Psoas muscle (tissue), 8 donors: ENCODE results near the gene ADAMTS18. TPM values are rescaled to one million over a fixed set of nuclear protein-coding genes. Genes with fewer than 3 reads are reported as not detected.

Experiments used
- ATAC-seq, 4 donors: fragments of 200-7000 bp; cut with Tn5 transposase; one replicate each; pipeline ENCODE4 v1.9.1; 2020; ENCODE audit warnings: moderate library complexity in 3 of 4, mild to moderate bottlenecking in 2 of 4
- DNase-seq, 2 donors: peaks; one replicate each; pipeline ENCODE4 v3.0.0-alpha.2; 2020
- H3K27ac ChIP-seq: fragments of 200-600 bp; one replicate; pipeline ENCODE4 v1.8.0; 2022
- H3K27me3 ChIP-seq, 3 donors: fragments of 200-600 bp in 1 of 3; one replicate each; pipeline versions ENCODE4 v1.6.1 to v1.8.0; 2013 to 2022; ENCODE audit warnings: low read length in 2 of 3, mild to moderate bottlenecking in 2 of 3, moderate library complexity in 1 of 3; ENCODE audit not compliant: insufficient read depth in 3 of 3
- H3K36me3 ChIP-seq, 2 donors: fragments of 200-600 bp in 1 of 2; one replicate each; pipeline versions ENCODE4 v1.6.1 to v1.8.0; 2013 to 2022; ENCODE audit warnings: low read depth in 1 of 2, mild to moderate bottlenecking in 1 of 2, moderate library complexity in 1 of 2; ENCODE audit not compliant: insufficient read depth in 1 of 2
- H3K4me1 ChIP-seq: fragments of 200-600 bp; one replicate; pipeline ENCODE4 v1.8.0; 2022
- H3K4me3 ChIP-seq: fragments of 200-600 bp; one replicate; pipeline ENCODE4 v1.8.0; 2022; ENCODE audit warnings: mild to moderate bottlenecking
- H3K9me3 ChIP-seq: fragments of 200-600 bp; one replicate; pipeline ENCODE4 v1.8.0; 2022
- CTCF ChIP-seq: fragments of 200-600 bp; IDR thresholded peaks from one replicate; pipeline ENCODE4 v1.8.0; 2022; ENCODE audit warnings: antibody characterized with exemption
- WGBS, 3 donors: extraction: QIAGEN DNeasy Blood & Tissue Kit; methylation state at CpG; one replicate each; pipeline versions ENCODE4 v1.1.6 to v1.1.7; 2013; 5-methylcytosine and 5-hydroxymethylcytosine counted together
- intact Hi-C, 2 donors: fragments of 100-400 bp; cut with DNase I; formaldehyde crosslinking; loops; one replicate each; pipeline versions ENCODE4 v1.11.0 to v1.14.2; 2022
- polyA plus RNA-seq, 3 donors: library from polyadenylated mRNA; stranded (reverse); fragments of 200-250 nt; gene quantifications; one replicate each; pipeline ENCODE4 v1.2.3, GENCODE V29; 2013
- total RNA-seq, 4 donors: library from RNA; stranded (reverse); fragmentation: NEBNext Ultra II Directional in 2 of 4; extraction: Animal tissue kit (Norgen Biotek cat#: 25700) in 2 of 4; gene quantifications; one replicate each; pipeline versions ENCODE4 v1.2.1 to v1.2.4, GENCODE V29; 2021 to 2023
- donor health status: healthy with polysubstance abuse.
- donor health status: DM: no; HTN: no; CAD: no; lungs with moderate emphysema.
- donor health status: Bipolar disorder and iron deficiency.
- donor health status: healthy.
- donor health status: DM: yes; HTN: yes; CAD: no.
- donor health status: DM: no; HTN: no; CAD: no.
- donor health status: DM: no; HTN: no; CAD: no.
- donor health status: DM: yes; HTN: yes; CAD: no.

The ADAMTS18 gene
- total and polyA plus RNA-seq, 7 donors = 0.01 to 0.28 (median 0.03) TPM; not detected in 4

GRCh38 chr16:77394699-77395098 lies 40.1 kb downstream of the ADAMTS18 start:
- no peak for TF ChIP-seq CTCF
- Histone ChIP-seq H3K27ac (no peak overlapping the region), H3K36me3 (no peaks in the 10 kb centered on the region), H3K4me1 (no peaks in the 10 kb centered on the region), H3K9me3 (no peaks in the 10 kb centered on the region), H3K27me3 (peaks cover 0 to 3% (median 0%) of the 10 kb centered on the region in 3 donors), H3K4me3 (no peak overlapping the region)
- intact Hi-C loops = no loop called here
- 87 to 90% (median 87%) methylated on average over 2 of the region's 2 CpGs for WGBS, 3 donors
- no peak for ATAC-seq
- no peak for DNase-seq

GRCh38 chr16:77393955-77394354 lies 40.9 kb downstream of the ADAMTS18 start:
- WGBS, 3 donors = 60 to 79% (median 73%) methylated on average over 1 of the region's 1 CpG
- intact Hi-C loops = no loop called here
- Histone ChIP-seq H3K4me1 (no peaks in the 10 kb centered on the region), H3K36me3 (no peaks in the 10 kb centered on the region), H3K27ac (no peak overlapping the region), H3K4me3 (no peak overlapping the region), H3K27me3 (peaks cover 0 to 2% (median 0%) of the 10 kb centered on the region in 3 donors), H3K9me3 (no peaks in the 10 kb centered on the region)
- ATAC-seq (no peak), DNase-seq (no peak)
- TF ChIP-seq CTCF = no peak

- 78 to 83% (median 81%) methylated on average over 3 of the region's 3 CpGs for WGBS, 3 donors
- H3K4me3 ChIP-seq = no peak overlapping the region
- no peak for TF ChIP-seq CTCF
- intact Hi-C loops = no loop called here
- ATAC-seq (no peak), DNase-seq (no peak)
- H3K27ac ChIP-seq = no peak overlapping the region
- H3K4me1 ChIP-seq = no peaks in the 10 kb centered on the region
- H3K36me3 ChIP-seq = no peaks in the 10 kb centered on the region
- H3K9me3 ChIP-seq = no peaks in the 10 kb centered on the region
- H3K27me3 ChIP-seq = no peaks in the 10 kb centered on the region
Observed at GRCh38 chr16:77387815-77388209, 47.0 kb downstream of the ADAMTS18 start.

- ATAC-seq (no peak), DNase-seq (no peak)
- Histone ChIP-seq H3K4me3 (no peak overlapping the region), H3K4me1 (no peaks in the 10 kb centered on the region), H3K9me3 (no peaks in the 10 kb centered on the region), H3K27me3 (no peaks in the 10 kb centered on the region), H3K36me3 (no peaks in the 10 kb centered on the region), H3K27ac (no peak overlapping the region)
- TF ChIP-seq CTCF = no peak
- intact Hi-C loops = no loop called here
- 62 to 67% (median 65%) methylated on average over 9 of the region's 9 CpGs for WGBS, 3 donors
Observed at GRCh38 chr16:77386831-77387814, 47.7 kb downstream of the ADAMTS18 start.
